ENCODE results near the gene TIMP3.

The TIMP3 gene

GRCh38 chr22:32802237-32802765, 796 bp downstream of the TIMP3 start:
- H3K4me3 ChIP-seq (ENCODE audit: low read depth, low read length) = no peak overlapping the region
- TF ChIP-seq CTCF (IDR thresholded peaks at IDR 0.05; ENCODE audit: control insufficient read depth, extremely low read depth, insufficient read depth) = no peak
- no peak for DNase-seq (ENCODE audit: low read depth)

- TF ChIP-seq CTCF (IDR thresholded peaks at IDR 0.05; ENCODE audit: control insufficient read depth, extremely low read depth, insufficient read depth) = no peak
- no peak overlapping the region for H3K4me3 ChIP-seq (ENCODE audit: low read depth, low read length)
- DNase-seq (ENCODE audit: low read depth) = no peak
Observed at GRCh38 chr22:32803020-32803737, 1.7 kb downstream of the TIMP3 start.

GRCh38 chr22:32803738-32804435, 2.4 kb downstream of the TIMP3 start:
- no peak for TF ChIP-seq CTCF (IDR thresholded peaks at IDR 0.05; ENCODE audit: control insufficient read depth, extremely low read depth, insufficient read depth)
- no peak overlapping the region for H3K4me3 ChIP-seq (ENCODE audit: low read depth, low read length)
- no peak for DNase-seq (ENCODE audit: low read depth)

- no peak for DNase-seq (ENCODE audit: low read depth)
- no peak for TF ChIP-seq CTCF (IDR thresholded peaks at IDR 0.05; ENCODE audit: control insufficient read depth, extremely low read depth, insufficient read depth)
- no peak overlapping the region for H3K4me3 ChIP-seq (ENCODE audit: low read depth, low read length)
Observed at GRCh38 chr22:32804531-32805360, 3.2 kb downstream of the TIMP3 start.

- no peak overlapping the region for H3K4me3 ChIP-seq (ENCODE audit: low read depth, low read length)
- no peak for DNase-seq (ENCODE audit: low read depth)
- TF ChIP-seq CTCF (IDR thresholded peaks at IDR 0.05; ENCODE audit: control insufficient read depth, extremely low read depth, insufficient read depth) = no peak
Observed at GRCh38 chr22:32805361-32805881, 3.9 kb downstream of the TIMP3 start.

- no peak overlapping the region for H3K4me3 ChIP-seq (ENCODE audit: low read depth, low read length)
- no peak for DNase-seq (ENCODE audit: low read depth)
- no peak for TF ChIP-seq CTCF (IDR thresholded peaks at IDR 0.05; ENCODE audit: control insufficient read depth, extremely low read depth, insufficient read depth)
Observed at GRCh38 chr22:32806296-32806695, 4.8 kb downstream of the TIMP3 start.

Measured in LNCaP clone FGC (cell line).